DND-41 (cell line): ENCODE measurements around the gene INPP5E.

Experiments used
- ATAC-seq: fragments of 200-7000 bp; cut with Tn5 transposase; 3 replicates; pipeline ENCODE4 v1.9.1; 2021; ENCODE audit warnings: low read depth; ENCODE audit not compliant: insufficient read depth
- DNase-seq: peaks from one replicate; pipeline ENCODE4 v3.0.0-alpha.2; 2020
- H2AFZ ChIP-seq: 2 replicates; pipeline ENCODE4 v1.6.0; 2012; ENCODE audit warnings: low read depth, low read length
- H3K27ac ChIP-seq: 2 replicates; pipeline ENCODE4 v1.5.1; 2012; ENCODE audit warnings: low read length, inconsistent platforms
- H3K27me3 ChIP-seq: fragments of 200-600 bp; sonication (generic); 2 replicates; pipeline ENCODE4 v1.6.0; 2012; ENCODE audit warnings: low read length, mild to moderate bottlenecking, inconsistent platforms; ENCODE audit not compliant: insufficient read depth, poor library complexity
- H3K36me3 ChIP-seq: 2 replicates; pipeline ENCODE4 v1.5.1; 2012; ENCODE audit warnings: low read length, inconsistent platforms; ENCODE audit not compliant: insufficient read depth
- H3K4me1 ChIP-seq: 2 replicates; pipeline ENCODE4 v1.5.1; 2012; ENCODE audit warnings: mild to moderate bottlenecking, low read length; ENCODE audit not compliant: insufficient read depth
- H3K4me2 ChIP-seq: 2 replicates; pipeline ENCODE4 v1.6.0; 2012; ENCODE audit warnings: mild to moderate bottlenecking, moderate library complexity, low read length, inconsistent platforms; ENCODE audit not compliant: insufficient read depth
- H3K4me3 ChIP-seq, 2 experiments: fragments of 200-600 bp in 1 of 2; shearing (Covaris generic) in 1 of 2; 2 replicates each; pipeline ENCODE4 v1.5.1; 2012 to 2016; ENCODE audit warnings: inconsistent platforms in 2 of 2, low read length in 2 of 2, mild to moderate bottlenecking in 2 of 2, low read depth in 1 of 2, moderate library complexity in 1 of 2
- H3K79me2 ChIP-seq: 2 replicates; pipeline ENCODE4 v1.6.0; 2012; ENCODE audit warnings: low read length, inconsistent platforms; ENCODE audit not compliant: insufficient read depth
- H3K9ac ChIP-seq: 2 replicates; pipeline ENCODE4 v1.6.0; 2012; ENCODE audit warnings: low read depth, mild to moderate bottlenecking, inconsistent platforms, low read length, moderate library complexity
- H3K9me3 ChIP-seq: 2 replicates; pipeline ENCODE4 v1.5.1; 2012; ENCODE audit warnings: low read length, moderate library complexity, mild to moderate bottlenecking, inconsistent platforms; ENCODE audit not compliant: insufficient read depth, severe bottlenecking
- H4K20me1 ChIP-seq: 2 replicates; pipeline ENCODE4 v1.6.0; 2012; ENCODE audit warnings: low read length; ENCODE audit not compliant: insufficient read depth
- CTCF ChIP-seq: IDR thresholded peaks from 2 replicates; pipeline ENCODE4 v1.5.1; 2012; ENCODE audit warnings: borderline replicate concordance, low read length, moderate library complexity, mild to moderate bottlenecking; ENCODE audit not compliant: poor library complexity, severe bottlenecking; ENCODE audit errors: extremely low read depth
- EZH2 ChIP-seq: IDR thresholded peaks from 3 replicates; pipeline ENCODE4 v1.6.1; 2012; ENCODE audit warnings: borderline replicate concordance, low read depth, mild to moderate bottlenecking, moderate library complexity, low read length, inconsistent platforms; ENCODE audit not compliant: severe bottlenecking

Gene INPP5E

GRCh38 chr9:136403538-136403914, 36.1 kb downstream of the INPP5E start:
- ATAC-seq = no peak

GRCh38 chr9:136402067-136402466, 37.6 kb downstream of the INPP5E start:
- Histone ChIP-seq H3K4me1 (peaks cover 27% of the 10 kb centered on the region), H3K36me3 (peaks cover 59% of the 10 kb centered on the region), H4K20me1 (peaks cover 13% of the 10 kb centered on the region), H3K27me3 (no peaks in the 10 kb centered on the region), H2AFZ (no peak overlapping the region), H3K27ac (no peak overlapping the region), H3K9me3 (no peaks in the 10 kb centered on the region), H3K4me2 (no peak overlapping the region), H3K79me2 (peaks cover 26% of the 10 kb centered on the region), H3K4me3 (no peak overlapping the region), H3K9ac (no peak overlapping the region)
- ATAC-seq (no peak), DNase-seq (no peak)
- TF ChIP-seq CTCF (no peak), EZH2 (no peak)

More at GRCh38 chr9:136403538-136403914, 36.1 kb downstream of the INPP5E start:
- Histone ChIP-seq H3K36me3 (peaks cover 58% of the 10 kb centered on the region), H3K4me3 (no peak overlapping the region), H3K79me2 (peaks cover 20% of the 10 kb centered on the region), H3K27me3 (no peaks in the 10 kb centered on the region), H4K20me1 (peaks cover 8% of the 10 kb centered on the region), H2AFZ (no peak overlapping the region), H3K9me3 (no peaks in the 10 kb centered on the region), H3K9ac (no peak overlapping the region), H3K27ac (no peak overlapping the region; the same call in 1 of the 2 replicates), H3K4me1 (peaks cover 22% of the 10 kb centered on the region), H3K4me2 (no peak overlapping the region)
- TF ChIP-seq EZH2 (no peak), CTCF (no peak)
- DNase-seq = no peak

GRCh38 chr9:136401173-136401922, 38.3 kb downstream of the INPP5E start:
- no peak overlapping the region for H3K27ac ChIP-seq
- peaks cover 62% of the 10 kb centered on the region for H3K36me3 ChIP-seq
- H3K4me3 ChIP-seq = no peak overlapping the region
- peak overlapping the region; percentile 79; the same call in 1 of the 2 replicates for H3K9ac ChIP-seq
- no peak overlapping the region for H3K4me2 ChIP-seq
- no peak for TF ChIP-seq EZH2
- TF ChIP-seq CTCF = no peak
- DNase-seq (no peak), ATAC-seq (no peak)
- no peaks in the 10 kb centered on the region for H3K27me3 ChIP-seq
- H3K4me1 ChIP-seq = peaks cover 27% of the 10 kb centered on the region
- no peak overlapping the region for H2AFZ ChIP-seq
- no peaks in the 10 kb centered on the region for H3K9me3 ChIP-seq
- peaks cover 26% of the 10 kb centered on the region for H3K79me2 ChIP-seq
- peaks cover 17% of the 10 kb centered on the region for H4K20me1 ChIP-seq
